Osteoblast (primary cell): Measurements from ENCODE around the gene POC1B. TPM values are rescaled to one million over a fixed set of nuclear protein-coding genes. Genes with fewer than 3 reads are reported as not detected.
A peak's percentile ranks its signal among the peaks of the same experiment; 100 is the strongest.

ENCODE experiments used
- DNase-seq: peaks from one replicate; pipeline ENCODE4 v3.0.0; 2011; ENCODE audit warnings: low spot score, mixed read lengths; ENCODE audit not compliant: insufficient read length; ENCODE audit errors: missing footprints
- H2AFZ ChIP-seq: 2 replicates; pipeline ENCODE4 v1.6.0; 2011; ENCODE audit warnings: mild to moderate bottlenecking, low read length
- H3K27ac ChIP-seq: 2 replicates; pipeline ENCODE4 v1.5.1; 2011; ENCODE audit warnings: mild to moderate bottlenecking, low read depth, low read length, moderate library complexity
- H3K27me3 ChIP-seq: 2 replicates; pipeline ENCODE4 v1.6.0; 2012; ENCODE audit warnings: mild to moderate bottlenecking, control low read depth, inconsistent platforms, low read length, moderate library complexity; ENCODE audit not compliant: insufficient read depth
- H3K36me3 ChIP-seq: 2 replicates; pipeline ENCODE4 v1.5.1; 2011; ENCODE audit warnings: mild to moderate bottlenecking, low read length, control low read depth, moderate library complexity; ENCODE audit not compliant: insufficient read depth
- H3K4me1 ChIP-seq: 2 replicates; pipeline ENCODE4 v1.5.1; 2011; ENCODE audit warnings: mild to moderate bottlenecking, low read length, control low read depth, moderate library complexity; ENCODE audit not compliant: insufficient read depth
- H3K4me2 ChIP-seq: 2 replicates; pipeline ENCODE4 v1.6.0; 2011; ENCODE audit warnings: mild to moderate bottlenecking, low read length; ENCODE audit not compliant: insufficient read depth
- H3K4me3 ChIP-seq: fragments of 200-600 bp; sonication (generic); 3 replicates; pipeline ENCODE4 v1.5.1; 2012; ENCODE audit warnings: mild to moderate bottlenecking, low read length, inconsistent platforms; ENCODE audit not compliant: insufficient read depth
- H3K79me2 ChIP-seq: 2 replicates; pipeline ENCODE4 v1.6.0; 2012; ENCODE audit warnings: mild to moderate bottlenecking, low read length, control low read depth, inconsistent platforms; ENCODE audit not compliant: insufficient read depth
- H3K9me3 ChIP-seq: 2 replicates; pipeline ENCODE4 v1.5.1; 2011; ENCODE audit warnings: low read depth, low read length, control low read depth
- H4K20me1 ChIP-seq: 2 replicates; pipeline ENCODE4 v1.6.0; 2012; ENCODE audit warnings: mild to moderate bottlenecking, low read length, control low read depth; ENCODE audit not compliant: insufficient read depth
- CTCF ChIP-seq: IDR thresholded peaks from 2 replicates; pipeline ENCODE4 v1.5.1; 2011; ENCODE audit warnings: mild to moderate bottlenecking, low read depth, low read length, moderate library complexity; ENCODE audit errors: extremely low read depth
- total RNA-seq: library from RNA; depleted of rRNA; stranded (reverse); fragments of >200 nt; gene quantifications from 2 replicates; pipeline ENCODE4 v1.2.3, GENCODE V29; 2012

Gene POC1B
- total RNA-seq, 1 donor = 10.9 TPM

- Histone ChIP-seq H2AFZ (peak overlapping the region; percentile 56), H3K79me2 (no peaks in the 10 kb centered on the region), H4K20me1 (no peaks in the 10 kb centered on the region), H3K9me3 (no peaks in the 10 kb centered on the region), H3K4me2 (peak overlapping the region; percentile 42), H3K27ac (peak overlapping the region; percentile 95), H3K4me1 (peaks cover 44% of the 10 kb centered on the region), H3K4me3 (no peak overlapping the region), H3K36me3 (no peaks in the 10 kb centered on the region), H3K27me3 (no peaks in the 10 kb centered on the region)
- DNase-seq = peak; percentile 31
- TF ChIP-seq CTCF = no peak
Measured at GRCh38 chr12:89450907-89451306, 74.9 kb downstream of the POC1B start.

DNA sequence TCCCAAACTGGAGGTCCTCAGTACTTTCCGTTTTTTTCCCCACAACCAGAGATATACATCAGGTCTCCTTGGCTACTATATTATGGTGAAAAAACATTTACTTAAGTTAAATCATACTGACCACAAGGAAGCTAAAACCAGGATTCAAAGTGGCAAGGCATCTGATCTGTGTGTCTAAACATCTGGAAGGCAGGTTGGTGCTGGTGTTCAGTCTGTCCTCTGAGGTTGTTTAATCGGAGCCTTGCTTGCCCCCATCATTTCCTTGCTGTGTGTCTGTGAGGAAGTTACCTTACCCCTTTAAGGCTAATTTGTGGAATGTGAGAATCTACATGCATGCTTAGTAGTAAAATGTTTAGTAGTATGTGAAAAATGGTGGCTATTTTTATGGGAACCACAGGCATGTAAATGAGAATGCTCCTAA is 76.9 kb downstream of the POC1B start:
- no peak for DNase-seq
- Histone ChIP-seq H4K20me1 (no peaks in the 10 kb centered on the region), H3K79me2 (no peaks in the 10 kb centered on the region), H3K4me3 (no peak overlapping the region), H3K4me2 (no peak overlapping the region), H2AFZ (no peak overlapping the region), H3K27ac (peak overlapping the region; percentile 32), H3K36me3 (no peaks in the 10 kb centered on the region), H3K9me3 (no peaks in the 10 kb centered on the region), H3K4me1 (peaks cover 38% of the 10 kb centered on the region), H3K27me3 (no peaks in the 10 kb centered on the region)
- TF ChIP-seq CTCF = no peak

- H3K4me1 ChIP-seq = peaks cover 34% of the 10 kb centered on the region
- DNase-seq = no peak
- H3K4me3 ChIP-seq = no peak overlapping the region
- no peaks in the 10 kb centered on the region for H3K79me2 ChIP-seq
- no peak overlapping the region for H2AFZ ChIP-seq
- no peak overlapping the region for H3K4me2 ChIP-seq
- H4K20me1 ChIP-seq = no peaks in the 10 kb centered on the region
- no peaks in the 10 kb centered on the region for H3K36me3 ChIP-seq
- no peaks in the 10 kb centered on the region for H3K27me3 ChIP-seq
- no peak for TF ChIP-seq CTCF
- H3K27ac ChIP-seq = peak overlapping the region; percentile 32
- no peaks in the 10 kb centered on the region for H3K9me3 ChIP-seq
Measured at GRCh38 chr12:89448526-89448925, 77.3 kb downstream of the POC1B start.

- TF ChIP-seq CTCF = no peak
- H2AFZ ChIP-seq = no peak overlapping the region
Measured at GRCh38 chr12:89439941-89440340, 85.9 kb downstream of the POC1B start.

More at GRCh38 chr12:89439941-89440340, 85.9 kb downstream of the POC1B start:
- Histone ChIP-seq H3K4me3 (no peak overlapping the region), H3K4me2 (no peak overlapping the region), H4K20me1 (no peaks in the 10 kb centered on the region), H3K4me1 (peaks cover 6% of the 10 kb centered on the region), H3K79me2 (no peaks in the 10 kb centered on the region), H3K9me3 (no peaks in the 10 kb centered on the region), H3K36me3 (no peaks in the 10 kb centered on the region), H3K27ac (peak overlapping the region; percentile 45), H3K27me3 (no peaks in the 10 kb centered on the region)
- DNase-seq = peak; percentile 79
